Gastrocnemius medialis (tissue), 4 donors: ENCODE data around the gene SPATA24.

Source experiments
- CTCF ChIP-seq, 5 experiments: fragments of 450-650 bp in 3 of 5; fragments of 200-600 bp in 2 of 5; sonication (generic) in 2 of 5; IDR thresholded peaks in 4 of 5; conservative IDR thresholded peaks in 1 of 5; 1 replicate in 4 of 5; 2 replicates in 1 of 5; pipeline ENCODE4 v1.5.1; 2016 to 2019; ENCODE audit warnings: antibody characterized with exemption in 5 of 5, mild to moderate bottlenecking in 3 of 5, moderate library complexity in 3 of 5
- POLR2A ChIP-seq, 2 donors: fragments of 450-650 bp; IDR thresholded peaks; one replicate each; pipeline ENCODE4 v1.6.1; 2017; ENCODE audit warnings: antibody characterized with exemption in 2 of 2, mild to moderate bottlenecking in 2 of 2, moderate library complexity in 2 of 2

- TF ChIP-seq CTCF (IDR thresholded peaks at IDR 0.05 in 4 of 5, conservative IDR thresholded peaks at IDR 0.05 in 1 of 5): no peak
- TF ChIP-seq POLR2A (IDR thresholded peaks at IDR 0.05): no peak
Observed at GRCh38 chr5:139376364-139376763, 27.5 kb downstream of the SPATA24 start.
